DMS153 treated with DMSO at 0.1 percent for 48 hours (cell line): ENCODE data around the gene ARHGAP27.
"Not testable (repeated sequence)": the region's sequence is repeated elsewhere in the genome, so short reads cannot be mapped to it uniquely, and the experiment has no call there.

ENCODE experiments used
- DNase-seq: peaks from one replicate; lab custom pipeline; 2025; ENCODE audit not compliant: unreplicated experiment; lab: John Stamatoyannopoulos, UW

Gene ARHGAP27, protein sequence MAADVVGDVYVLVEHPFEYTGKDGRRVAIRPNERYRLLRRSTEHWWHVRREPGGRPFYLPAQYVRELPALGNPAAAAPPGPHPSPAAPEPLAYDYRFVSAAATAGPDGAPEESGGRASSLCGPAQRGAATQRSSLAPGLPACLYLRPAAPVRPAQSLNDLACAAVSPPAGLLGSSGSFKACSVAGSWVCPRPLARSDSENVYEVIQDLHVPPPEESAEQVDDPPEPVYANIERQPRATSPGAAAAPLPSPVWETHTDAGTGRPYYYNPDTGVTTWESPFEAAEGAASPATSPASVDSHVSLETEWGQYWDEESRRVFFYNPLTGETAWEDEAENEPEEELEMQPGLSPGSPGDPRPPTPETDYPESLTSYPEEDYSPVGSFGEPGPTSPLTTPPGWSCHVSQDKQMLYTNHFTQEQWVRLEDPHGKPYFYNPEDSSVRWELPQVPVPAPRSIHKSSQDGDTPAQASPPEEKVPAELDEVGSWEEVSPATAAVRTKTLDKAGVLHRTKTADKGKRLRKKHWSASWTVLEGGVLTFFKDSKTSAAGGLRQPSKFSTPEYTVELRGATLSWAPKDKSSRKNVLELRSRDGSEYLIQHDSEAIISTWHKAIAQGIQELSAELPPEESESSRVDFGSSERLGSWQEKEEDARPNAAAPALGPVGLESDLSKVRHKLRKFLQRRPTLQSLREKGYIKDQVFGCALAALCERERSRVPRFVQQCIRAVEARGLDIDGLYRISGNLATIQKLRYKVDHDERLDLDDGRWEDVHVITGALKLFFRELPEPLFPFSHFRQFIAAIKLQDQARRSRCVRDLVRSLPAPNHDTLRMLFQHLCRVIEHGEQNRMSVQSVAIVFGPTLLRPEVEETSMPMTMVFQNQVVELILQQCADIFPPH

DNA sequence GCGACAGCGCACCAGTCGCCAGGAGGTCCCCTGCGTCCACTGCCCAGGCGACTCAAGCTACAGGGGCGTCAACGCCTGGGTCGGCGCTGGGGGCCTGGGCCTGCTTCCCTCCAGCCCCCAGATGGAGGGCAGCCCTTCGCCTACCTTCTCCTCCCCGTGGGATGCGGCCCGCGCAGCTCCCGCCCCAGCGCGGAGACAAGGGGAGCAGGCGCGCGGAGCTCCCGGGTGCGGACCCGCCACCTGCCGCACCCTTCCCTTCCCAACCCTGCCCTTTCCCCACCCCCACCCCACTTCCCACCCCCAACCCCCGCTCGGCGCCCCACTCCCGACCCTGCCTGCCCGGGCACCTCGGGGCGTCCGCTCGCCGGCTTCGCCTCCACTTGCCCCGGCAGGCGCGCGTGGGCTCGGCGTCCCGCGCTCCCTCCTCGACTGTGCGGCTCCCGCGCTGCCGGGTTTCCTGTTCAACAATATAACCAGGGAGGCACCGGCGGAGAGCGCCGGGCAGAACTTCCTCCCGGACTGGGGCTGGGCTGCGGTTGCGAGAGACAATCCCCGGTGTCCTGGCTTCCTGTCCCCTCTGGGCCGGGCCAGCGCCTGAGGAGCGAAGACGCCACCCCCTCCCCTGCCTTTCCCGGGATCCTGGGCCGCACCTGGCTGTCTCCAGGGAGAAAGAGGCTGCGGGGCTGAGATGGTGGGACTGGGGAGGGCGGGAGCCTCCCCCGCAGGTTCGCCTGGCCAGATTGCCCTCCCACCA, at the start of gene ARHGAP27:
TSS of gene ARHGAP27 (minus strand) at position 466 of the 754 bp plus-strand sequence. CDS start 2,591 bp downstream, outside the sequence.
- no peak for DNase-seq

DNA sequence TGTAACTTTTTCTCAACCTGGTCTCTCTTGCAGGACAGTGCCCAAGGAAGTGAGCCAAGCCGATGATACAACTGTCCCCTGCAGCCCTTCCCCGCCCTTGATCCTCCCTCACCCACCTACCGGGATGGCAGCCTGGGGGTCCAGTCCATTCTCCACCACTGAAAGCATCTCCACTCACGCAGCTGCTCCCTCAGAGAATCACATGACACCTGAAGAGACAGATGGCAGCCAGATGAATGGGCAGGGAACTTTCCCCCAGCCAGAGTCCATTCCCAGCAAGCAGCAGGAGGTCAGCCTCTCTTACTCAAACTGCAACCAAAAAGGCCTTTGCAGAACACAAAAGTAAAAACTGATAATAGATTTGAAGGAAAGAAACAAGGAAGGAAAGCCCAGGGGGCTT, 49.6 kb upstream of the ARHGAP27 start:
- DNase-seq: not testable (repeated sequence)

DNA sequence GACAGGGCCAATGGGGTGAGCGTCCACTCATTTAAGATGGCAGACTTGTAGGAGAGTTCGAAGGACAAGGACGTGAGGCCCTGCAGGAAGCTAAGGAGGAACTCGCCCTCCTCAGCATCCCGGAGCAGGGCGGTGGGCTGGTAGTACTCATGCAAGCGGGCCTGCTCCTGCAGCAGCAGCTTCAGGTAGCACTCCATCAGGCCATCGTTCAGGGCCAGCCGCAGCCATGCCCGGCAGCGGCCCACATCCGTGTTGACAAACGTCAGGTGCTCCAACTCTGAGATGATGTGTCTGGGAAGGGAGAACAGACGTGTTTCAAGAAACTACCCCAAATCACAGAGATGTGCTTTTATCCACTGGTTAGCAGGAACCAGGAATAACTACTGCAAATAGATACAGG, 42.8 kb upstream of the ARHGAP27 start:
- not testable (repeated sequence) for DNase-seq

DNA sequence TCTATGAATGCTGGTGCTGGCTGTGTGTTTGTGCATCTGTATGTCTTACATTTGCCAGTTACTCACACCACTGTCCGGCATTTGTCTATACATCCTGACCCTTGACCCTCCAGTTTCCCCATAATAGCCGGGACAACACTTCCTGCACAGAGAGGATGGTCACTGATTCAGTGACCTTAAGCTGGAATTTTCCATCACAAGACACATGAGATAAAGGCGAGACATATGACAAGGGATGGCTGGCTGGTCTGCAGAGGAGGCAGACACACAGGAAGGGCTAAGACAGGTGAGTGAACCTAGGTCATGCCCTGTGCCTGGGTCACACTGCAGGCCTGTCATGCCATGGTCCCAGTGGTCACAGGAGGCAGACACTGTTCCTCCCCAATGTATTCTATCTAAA, 39.6 kb upstream of the ARHGAP27 start:
- DNase-seq: not testable (repeated sequence)

DNA sequence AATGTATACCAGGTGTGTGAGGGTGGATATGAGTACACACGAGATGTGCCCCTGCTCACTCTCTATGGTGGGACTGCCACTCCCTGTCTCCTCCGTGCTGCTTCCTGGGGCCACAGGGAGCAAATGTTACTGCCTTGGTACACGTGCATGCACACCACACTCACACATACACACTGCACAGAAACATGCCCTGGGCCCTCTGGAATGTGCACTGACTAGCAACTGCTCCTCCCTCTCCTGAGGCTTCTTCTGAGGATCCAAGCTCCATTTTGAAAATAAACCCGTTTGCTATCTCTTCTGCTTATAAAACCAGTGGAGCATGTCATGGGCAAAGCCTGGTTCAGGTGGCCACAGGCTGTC, 36.5 kb upstream of the ARHGAP27 start:
- not testable (repeated sequence) for DNase-seq

DNA sequence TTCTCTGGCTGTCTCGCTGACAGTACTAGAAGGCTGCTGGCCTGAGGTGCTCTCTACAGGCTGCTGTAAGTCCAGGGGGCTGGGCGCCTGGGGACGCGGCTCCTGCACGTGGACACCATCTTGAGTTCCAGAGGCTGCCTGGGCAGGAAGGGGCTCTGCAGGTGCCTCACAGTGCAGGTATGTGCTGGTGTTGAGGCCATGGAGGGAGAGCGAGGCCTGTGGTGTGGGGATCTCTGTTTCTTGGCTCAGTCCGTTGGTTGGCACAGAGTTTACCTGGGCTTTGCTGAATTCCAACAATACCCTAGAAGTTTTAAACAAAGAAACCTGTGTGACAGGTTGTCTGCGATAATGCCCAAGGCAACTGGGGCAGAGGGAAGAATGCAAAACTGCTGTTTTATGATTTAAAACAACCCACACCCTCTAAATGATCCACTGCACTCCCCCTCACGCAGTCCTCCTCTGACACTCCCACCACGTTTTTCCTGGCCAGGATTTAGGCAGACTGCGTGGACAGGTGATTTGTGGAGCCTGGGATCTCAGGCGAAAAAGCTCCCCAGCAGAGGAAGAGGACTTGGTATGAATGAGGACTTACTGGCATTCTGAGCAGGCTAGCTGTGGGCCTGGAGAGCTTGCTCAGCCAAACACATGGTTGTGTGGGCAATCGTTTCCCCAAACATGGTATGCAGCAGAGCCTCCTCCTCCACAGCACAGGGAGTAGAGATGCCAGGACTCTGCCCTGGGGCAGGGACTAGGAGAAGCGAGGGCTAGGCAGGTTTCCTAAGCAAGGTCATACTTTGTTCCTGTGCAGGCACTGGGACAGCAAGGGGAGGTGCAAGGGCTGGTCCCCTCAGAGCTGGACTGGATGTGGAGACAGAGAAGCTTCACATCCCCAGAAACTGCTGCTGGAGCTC, 35.9 kb upstream of the ARHGAP27 start:
- DNase-seq: not testable (repeated sequence)

DNA sequence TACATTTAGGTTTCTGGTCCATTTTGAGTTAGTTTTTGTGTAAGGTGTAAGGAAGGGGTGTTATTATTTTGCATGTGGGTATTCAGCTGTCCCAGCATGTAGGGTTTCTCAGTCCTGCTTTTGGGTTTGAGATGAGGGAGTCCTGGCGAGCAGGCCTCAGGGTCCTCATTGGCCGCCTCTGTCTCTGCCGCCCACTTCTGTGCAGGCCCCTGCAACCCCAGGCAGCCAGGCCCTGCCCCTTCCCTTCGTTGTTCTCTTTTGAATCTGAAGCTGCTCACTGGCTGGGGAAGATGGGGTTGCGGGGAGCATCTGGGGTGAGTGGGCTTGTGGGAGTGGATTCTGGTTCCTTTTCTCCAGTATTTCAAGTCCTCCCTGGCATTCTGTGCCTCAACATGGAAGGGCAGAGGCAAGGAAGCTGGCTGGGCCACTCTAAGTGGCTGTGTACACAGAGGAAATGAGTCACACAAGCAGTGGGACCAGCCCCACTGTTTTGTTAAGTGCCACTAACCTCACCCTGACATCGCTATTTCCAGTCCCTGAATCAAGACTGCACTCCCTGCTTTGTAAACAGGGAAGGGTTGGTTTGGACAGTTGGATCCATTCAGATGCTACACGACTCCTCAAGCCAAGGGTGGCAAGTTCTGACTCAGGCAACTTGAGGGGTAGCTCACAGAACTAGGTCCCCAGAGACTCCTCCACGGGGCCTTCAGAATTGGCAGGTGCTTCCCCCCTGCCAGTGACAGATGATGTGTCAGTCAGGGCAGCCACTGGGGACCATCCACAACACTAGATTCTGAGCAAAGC, 29.1 kb upstream of the ARHGAP27 start:
- peak; percentile 39 for DNase-seq

DNA sequence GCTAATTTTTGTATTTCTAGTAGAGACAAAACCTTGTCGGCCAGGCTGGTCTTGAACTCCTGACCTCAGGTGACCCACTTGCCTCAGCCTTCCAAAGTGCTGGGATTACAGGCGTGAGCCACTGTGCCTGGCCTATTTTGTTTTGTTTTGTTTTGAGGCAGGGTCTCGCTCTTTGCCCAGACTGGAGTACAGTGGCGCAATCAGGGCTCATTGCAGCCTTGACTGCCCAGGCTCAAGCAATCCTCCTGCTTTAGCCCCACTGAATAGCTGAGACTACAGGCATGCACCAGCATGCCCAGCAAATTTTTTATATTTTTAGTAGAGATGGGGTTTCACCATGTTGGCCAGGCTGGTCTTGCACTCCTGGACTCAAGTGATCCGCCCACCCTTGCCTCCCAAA, 27.8 kb upstream of the ARHGAP27 start:
- not testable (repeated sequence) for DNase-seq

DNA sequence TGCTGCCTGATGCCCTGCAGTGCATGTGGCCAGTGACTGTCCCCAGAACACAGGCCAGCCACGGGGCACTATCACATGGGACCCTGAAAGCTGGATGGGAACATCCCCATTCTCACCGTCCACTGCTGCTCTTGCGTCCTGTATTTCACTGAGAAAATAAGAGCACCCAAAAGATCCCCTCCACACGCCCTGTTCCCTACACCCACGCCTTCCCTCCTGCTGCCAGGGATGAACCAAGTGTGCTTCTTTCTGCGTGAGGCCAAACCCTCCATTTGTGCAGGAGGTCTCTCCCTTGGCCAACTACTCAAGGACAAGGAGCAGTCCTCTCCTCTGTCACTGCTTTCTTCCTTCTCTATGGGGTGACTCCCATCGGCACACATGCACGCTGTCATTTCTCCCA, 21.7 kb upstream of the ARHGAP27 start:
- not testable (repeated sequence) for DNase-seq

DNA sequence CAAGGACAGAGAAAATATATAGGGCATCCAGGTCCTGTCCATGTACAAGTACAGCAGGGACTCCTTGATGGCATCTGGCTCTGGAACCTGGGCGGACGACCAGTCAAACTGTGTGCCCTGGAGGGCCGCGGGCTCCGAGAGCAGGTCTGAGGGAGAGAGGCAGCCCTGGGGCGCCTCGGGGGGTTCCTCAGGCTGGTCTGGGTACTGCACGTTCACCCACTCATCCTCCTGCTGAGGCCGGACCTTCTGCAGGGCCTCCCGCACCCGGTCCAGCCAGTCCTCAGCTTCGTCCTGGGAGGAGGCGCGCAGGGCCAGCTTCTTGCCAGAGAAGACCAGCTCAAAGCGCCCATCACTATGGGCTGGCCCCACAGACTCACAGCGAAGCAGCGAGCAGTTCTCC, 21.1 kb upstream of the ARHGAP27 start:
- not testable (repeated sequence) for DNase-seq

DNA sequence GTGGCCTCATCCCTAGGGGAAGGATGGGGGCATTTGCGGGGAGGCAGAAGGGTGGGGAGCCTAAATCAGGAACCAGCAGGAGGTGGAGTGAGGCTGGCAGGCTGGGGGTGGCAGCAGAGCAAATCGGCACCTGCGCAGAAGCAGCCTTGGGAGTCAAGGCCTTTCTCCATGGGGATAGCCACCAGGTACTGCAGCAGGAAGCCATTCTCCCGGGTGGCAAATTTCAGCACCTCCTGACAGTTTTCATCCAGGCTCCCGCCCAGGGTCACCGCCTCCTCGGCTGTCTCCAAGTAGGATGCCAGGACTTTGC, 20.5 kb upstream of the ARHGAP27 start:
- DNase-seq: not testable (repeated sequence)

DNA sequence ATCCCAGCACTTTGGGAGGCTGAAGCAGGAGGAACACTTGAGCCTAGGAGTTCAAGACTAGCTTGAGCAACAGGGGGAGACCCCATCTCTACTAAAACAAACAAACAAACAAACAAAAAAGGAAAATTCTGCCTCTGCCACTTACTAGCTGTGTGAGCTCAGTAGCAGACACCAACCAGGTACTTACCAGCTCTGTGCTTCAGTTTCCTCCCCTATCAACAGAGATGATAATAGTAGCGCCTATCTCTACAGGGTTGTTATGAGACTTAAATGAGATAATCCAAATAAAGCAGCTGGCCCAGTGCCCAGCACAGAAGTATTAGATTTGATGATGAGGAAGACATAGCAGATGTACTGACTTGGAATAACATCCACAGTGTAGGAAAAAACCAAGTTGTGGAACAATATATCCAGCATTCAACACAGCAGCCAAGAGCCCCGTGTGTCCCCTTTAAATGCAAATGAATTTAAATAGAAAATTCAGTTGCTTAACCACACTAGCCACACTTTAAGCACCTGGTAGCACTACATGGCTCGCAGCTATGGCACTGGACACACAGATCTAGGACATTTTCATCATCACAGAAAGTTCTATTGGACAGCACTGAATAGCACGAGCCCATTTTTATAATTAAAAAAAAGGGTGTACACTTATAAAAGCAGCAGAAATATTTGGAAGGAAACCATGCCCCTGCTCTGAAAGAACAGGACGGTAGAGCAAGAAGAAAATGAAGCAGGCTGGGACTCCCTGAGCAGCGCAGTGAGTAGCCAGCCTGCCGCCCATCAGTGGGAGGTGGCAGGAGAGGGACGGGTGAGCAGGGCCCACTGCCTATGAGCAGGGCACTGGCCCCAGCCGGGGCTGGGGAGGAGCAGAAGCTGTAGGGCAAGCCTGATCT, 19.9 kb upstream of the ARHGAP27 start:
- not testable (repeated sequence) for DNase-seq

DNA sequence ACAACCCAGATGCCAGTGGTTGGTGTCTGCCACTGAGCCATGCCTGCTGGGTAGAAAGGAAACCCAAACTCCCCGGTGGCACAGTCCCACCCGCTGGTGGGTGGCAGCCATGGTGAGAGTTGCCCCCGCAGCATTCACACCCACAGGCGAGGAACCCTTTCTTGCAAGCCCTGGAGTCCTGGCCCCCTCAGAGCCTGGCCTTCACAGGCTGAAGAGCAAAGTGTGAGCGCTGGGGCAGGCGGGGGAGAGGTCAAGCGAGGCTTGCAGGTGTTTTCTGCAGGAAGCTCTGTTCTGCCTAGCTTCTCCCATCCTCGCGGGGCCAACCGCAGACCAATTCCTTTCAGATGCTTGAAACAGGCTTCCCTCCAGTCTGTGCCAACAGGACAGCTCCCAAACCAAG, 19.0 kb upstream of the ARHGAP27 start:
- not testable (repeated sequence) for DNase-seq

DNA sequence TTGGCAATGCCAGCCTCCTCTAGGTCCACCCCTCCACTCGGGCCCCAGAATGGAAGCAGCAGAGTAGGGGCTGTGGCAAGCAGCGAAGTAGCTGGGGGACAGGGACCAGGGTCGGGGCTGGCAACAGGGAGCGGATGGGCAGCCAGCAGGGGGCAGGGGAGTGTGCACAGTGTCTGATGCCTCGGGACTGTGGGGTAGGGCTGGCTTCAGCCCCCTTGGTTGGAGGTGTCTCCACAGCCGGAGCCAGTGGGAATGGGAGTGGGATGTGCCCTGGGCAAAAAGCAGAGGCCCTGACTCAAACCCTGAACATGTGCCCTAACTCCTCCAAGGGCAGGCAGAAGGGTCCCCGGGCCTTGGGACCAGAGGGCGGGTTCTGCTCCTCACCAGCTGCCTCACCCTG, 18.5 kb upstream of the ARHGAP27 start:
- no peak for DNase-seq

DNA sequence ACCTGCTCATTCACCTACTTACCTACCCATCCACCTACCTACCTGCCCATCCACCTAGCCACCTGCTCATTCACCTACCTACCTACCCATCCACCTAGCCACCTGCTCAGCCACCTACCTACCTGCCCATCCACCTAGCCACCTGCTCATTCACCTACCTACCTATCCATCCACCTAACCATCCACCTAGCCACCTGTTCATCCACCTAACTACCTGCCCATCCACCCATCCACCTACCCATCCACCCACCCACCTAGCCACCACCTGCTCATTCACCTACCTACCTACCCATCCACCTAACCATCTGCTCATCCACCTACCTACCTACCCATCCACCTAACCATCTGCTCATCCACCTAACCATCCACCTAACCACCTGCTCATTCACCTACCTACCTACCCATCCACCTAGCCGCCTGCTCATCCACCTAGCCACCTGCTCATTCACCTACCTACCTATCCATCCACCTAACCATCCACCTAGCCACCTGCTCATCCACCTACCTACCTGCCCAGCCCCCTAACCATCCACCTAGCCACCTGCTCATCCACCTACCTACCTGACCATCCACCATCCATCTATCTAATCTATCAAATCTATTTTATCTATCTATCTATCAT, 17.1 kb upstream of the ARHGAP27 start:
- not testable (repeated sequence) for DNase-seq

DNA sequence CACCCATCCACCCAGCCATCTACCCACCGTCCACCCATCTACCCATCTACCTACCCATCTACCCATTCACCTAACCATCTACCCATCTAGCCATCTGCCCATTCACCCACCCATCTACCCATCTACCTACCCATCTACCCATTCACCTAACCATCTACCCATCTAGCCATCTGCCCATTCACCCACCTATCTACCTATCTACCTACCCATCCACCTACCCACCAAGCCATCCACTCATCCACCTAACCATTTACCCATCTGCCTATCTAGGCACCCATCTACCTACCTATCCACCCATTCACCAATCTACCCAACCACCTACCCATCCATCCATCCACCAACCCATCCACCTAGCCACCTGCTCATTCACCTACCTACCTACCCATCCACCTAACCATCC, 16.6 kb upstream of the ARHGAP27 start:
- DNase-seq: not testable (repeated sequence)

DNA sequence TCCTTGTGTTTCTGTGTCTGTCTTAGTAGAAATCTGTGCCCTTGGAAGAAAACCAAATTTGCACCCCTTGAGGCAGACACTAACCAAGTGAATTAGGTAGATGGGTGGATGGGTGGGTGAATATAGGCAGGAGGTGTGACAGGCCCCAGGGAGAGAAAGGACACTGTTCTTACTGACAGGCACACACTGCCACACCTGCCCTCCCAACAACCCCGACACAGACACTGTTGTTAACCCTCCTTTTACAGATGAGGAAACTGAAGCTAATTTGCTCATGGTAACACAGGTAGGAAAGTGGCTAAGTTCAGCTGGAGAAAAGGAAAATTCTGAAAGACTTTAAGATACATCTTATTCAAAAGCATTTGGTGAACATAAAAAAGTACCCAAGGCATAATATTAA, 15.8 kb upstream of the ARHGAP27 start:
- not testable (repeated sequence) for DNase-seq

DNA sequence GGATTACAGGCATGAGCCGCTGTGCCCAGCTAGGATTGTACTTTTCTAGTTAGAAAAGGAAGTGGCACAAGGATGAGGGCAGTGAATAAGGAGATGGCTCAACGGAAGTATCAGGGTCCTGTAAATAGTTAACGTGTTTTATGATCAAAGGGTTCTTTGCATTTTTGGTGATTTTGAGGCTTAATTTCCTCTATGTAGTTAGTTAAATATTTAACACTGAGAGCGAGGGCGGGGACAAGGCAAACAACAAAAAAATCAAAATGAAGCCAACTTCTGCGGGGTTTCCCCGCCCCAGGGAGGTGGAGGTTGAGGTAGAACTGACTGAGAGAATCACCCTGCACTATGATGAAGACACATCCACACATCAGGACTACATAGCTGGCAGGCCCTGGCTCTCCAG, 15.4 kb upstream of the ARHGAP27 start:
- DNase-seq: not testable (repeated sequence)
